ENCODE measurements around the gene PRIMA1. TPM values are rescaled to one million over a fixed set of nuclear protein-coding genes. Genes with fewer than 3 reads are reported as not detected.

PRIMA1 gene
- total and polyA plus RNA-seq, 7 experiments from 2014 or later, result not detected

DNA sequence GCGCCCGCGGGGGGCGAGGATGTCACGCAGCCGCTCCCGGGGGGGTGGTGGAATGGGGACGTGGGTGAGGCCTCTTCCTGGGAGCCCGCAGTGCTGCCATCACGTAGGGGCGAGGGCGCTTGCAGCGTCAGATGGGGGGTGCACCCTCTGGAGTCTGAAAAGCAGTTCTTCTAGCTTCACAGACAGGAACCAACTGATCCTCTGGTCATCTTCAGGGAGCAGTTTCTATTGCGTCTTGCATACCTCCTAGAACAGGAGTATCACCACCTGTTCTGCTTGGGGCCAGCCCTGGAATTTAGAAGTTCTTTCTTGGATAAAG, 36.9 kb upstream of the PRIMA1 start:
- H3K27me3 Mint-ChIP-seq, result peaks cover 0 to 21% (median 20%) of the 10 kb centered on the region in 5 donors
- POLR2A ChIA-PET, result no interaction called here
- H3K36me3 Mint-ChIP-seq, result no peaks in the 10 kb centered on the region
- no peak overlapping the region for H3K27ac Mint-ChIP-seq
- H3K9me3 Mint-ChIP-seq, result peaks cover 0 to 2% (median 0%) of the 10 kb centered on the region in 11 donors
- Histone ChIP-seq H3K36me3 (ENCODE audit: control insufficient read depth in 2 of 3, insufficient read depth in 3 of 3, low read length in 3 of 3) (no peaks in the 10 kb centered on the region), H3K27ac (ENCODE audit: low read depth, low read length) (no peak overlapping the region), H3K9me3 (ENCODE audit: control insufficient read depth in 2 of 3, low read length in 3 of 3) (no peaks in the 10 kb centered on the region), H3K4me3 (ENCODE audit: low read length) (no peak overlapping the region), H3K27me3 (ENCODE audit: control insufficient read depth in 2 of 2, insufficient read depth in 2 of 2, low read length in 2 of 2) (no peaks in the 10 kb centered on the region), H3K4me1 (ENCODE audit: control insufficient read depth in 2 of 2, insufficient read depth in 2 of 2, low read length in 2 of 2) (no peaks in the 10 kb centered on the region)
- ATAC-seq (no peak), DNase-seq (no peak)
- intact Hi-C loops (cut with micrococcal nuclease), result no loop called here
- CTCF ChIA-PET, result no interaction called here
- no peak overlapping the region for H3K4me3 Mint-ChIP-seq
- no peaks in the 10 kb centered on the region for H3K4me1 Mint-ChIP-seq

DNA sequence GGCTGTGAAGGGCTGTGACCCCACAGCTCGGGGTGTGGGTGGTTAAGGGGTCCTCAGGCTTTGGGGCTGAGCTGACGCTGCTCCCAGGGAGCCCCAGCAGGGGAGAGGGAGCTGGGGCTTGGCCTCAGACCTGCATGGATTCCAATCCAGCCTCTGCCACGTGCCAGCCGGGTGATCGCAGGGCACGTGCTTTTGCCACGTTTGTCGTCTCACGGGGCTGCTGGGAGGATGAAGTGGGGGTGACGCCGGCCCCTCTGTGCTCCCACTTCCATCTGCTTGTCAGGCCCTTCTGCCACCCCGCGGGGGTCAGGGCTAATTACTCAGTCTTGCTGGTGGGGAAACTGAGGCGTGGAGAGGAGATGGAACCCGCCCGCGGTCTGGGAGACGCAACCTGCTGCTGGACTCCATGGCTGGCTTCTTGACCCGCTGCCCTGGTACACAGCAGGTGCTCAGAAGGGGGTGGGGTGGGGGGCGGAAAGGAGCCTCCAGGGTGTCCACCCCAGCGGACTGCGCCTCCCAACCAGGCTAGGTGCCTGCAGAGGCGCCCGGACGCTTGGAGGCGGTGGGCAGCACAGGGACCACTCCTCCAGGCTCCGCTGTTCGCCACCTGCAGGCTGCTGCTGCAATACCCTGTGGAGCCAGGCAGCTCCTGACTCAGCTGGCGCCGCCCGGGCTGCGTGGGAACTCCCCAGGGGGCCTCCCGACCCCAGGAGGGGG, 36.4 kb upstream of the PRIMA1 start:
- Histone ChIP-seq H3K27ac (ENCODE audit: low read depth, low read length) (no peak overlapping the region), H3K27me3 (ENCODE audit: control insufficient read depth in 2 of 2, insufficient read depth in 2 of 2, low read length in 2 of 2) (no peaks in the 10 kb centered on the region), H3K4me3 (ENCODE audit: low read length) (no peak overlapping the region), H3K4me1 (ENCODE audit: control insufficient read depth in 2 of 2, insufficient read depth in 2 of 2, low read length in 2 of 2) (no peaks in the 10 kb centered on the region), H3K36me3 (ENCODE audit: control insufficient read depth in 2 of 3, insufficient read depth in 3 of 3, low read length in 3 of 3) (no peaks in the 10 kb centered on the region), H3K9me3 (ENCODE audit: control insufficient read depth in 2 of 3, low read length in 3 of 3) (no peaks in the 10 kb centered on the region)
- intact Hi-C loops (cut with micrococcal nuclease), result no loop called here
- H3K36me3 Mint-ChIP-seq, result no peaks in the 10 kb centered on the region
- peaks cover 0 to 2% (median 0%) of the 10 kb centered on the region in 11 donors for H3K9me3 Mint-ChIP-seq
- DNase-seq (no peak), ATAC-seq (no peak)
- CTCF ChIA-PET, result no interaction called here
- no peak overlapping the region for H3K27ac Mint-ChIP-seq
- H3K4me1 Mint-ChIP-seq, result no peaks in the 10 kb centered on the region
- POLR2A ChIA-PET, result no interaction called here
- H3K4me3 Mint-ChIP-seq, result no peak overlapping the region
- H3K27me3 Mint-ChIP-seq, result peaks cover 0 to 21% (median 20%) of the 10 kb centered on the region in 5 donors

DNA sequence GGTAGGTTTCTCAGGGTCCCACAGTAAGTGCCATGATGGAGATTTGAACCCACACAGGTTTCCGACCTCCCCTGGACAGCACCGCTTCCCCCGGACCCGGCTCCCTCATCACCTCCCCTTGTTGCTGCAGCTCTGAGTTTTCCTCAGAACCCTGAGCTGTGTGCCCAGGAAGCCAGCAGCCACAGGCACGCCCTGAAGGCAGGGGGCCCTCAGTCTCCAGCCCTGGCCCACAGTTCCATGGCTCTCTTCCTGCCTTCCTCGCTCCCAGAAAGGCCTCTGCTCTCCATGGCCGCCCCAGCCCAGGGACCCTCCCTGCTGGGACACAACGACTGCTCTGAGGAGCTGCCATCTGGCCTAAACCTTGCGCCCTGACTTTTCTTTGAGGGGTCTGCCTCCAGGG, 35.8 kb upstream of the PRIMA1 start:
- H3K27ac ChIP-seq (ENCODE audit: low read depth, low read length), result no peak overlapping the region
- ChIA-PET POLR2A (no interaction called here), CTCF (no interaction called here)
- intact Hi-C loops (cut with micrococcal nuclease), result no loop called here
- Mint-ChIP-seq H3K4me1 (no peaks in the 10 kb centered on the region), H3K4me3 (no peak overlapping the region), H3K36me3 (no peaks in the 10 kb centered on the region), H3K27me3 (peaks cover 0 to 24% (median 21%) of the 10 kb centered on the region in 5 donors), H3K9me3 (peaks cover 0 to 2% (median 0%) of the 10 kb centered on the region in 11 donors), H3K27ac (no peak overlapping the region)
- H3K36me3 ChIP-seq (ENCODE audit: control insufficient read depth in 2 of 3, insufficient read depth in 3 of 3, low read length in 3 of 3), result no peaks in the 10 kb centered on the region
- no peaks in the 10 kb centered on the region for H3K9me3 ChIP-seq (ENCODE audit: control insufficient read depth in 2 of 3, low read length in 3 of 3)
- no peaks in the 10 kb centered on the region for H3K4me1 ChIP-seq (ENCODE audit: control insufficient read depth in 2 of 2, insufficient read depth in 2 of 2, low read length in 2 of 2)
- H3K4me3 ChIP-seq (ENCODE audit: low read length), result no peak overlapping the region
- DNase-seq, result no peak
- no peaks in the 10 kb centered on the region for H3K27me3 ChIP-seq (ENCODE audit: control insufficient read depth in 2 of 2, insufficient read depth in 2 of 2, low read length in 2 of 2)
- ATAC-seq, result no peak

DNA sequence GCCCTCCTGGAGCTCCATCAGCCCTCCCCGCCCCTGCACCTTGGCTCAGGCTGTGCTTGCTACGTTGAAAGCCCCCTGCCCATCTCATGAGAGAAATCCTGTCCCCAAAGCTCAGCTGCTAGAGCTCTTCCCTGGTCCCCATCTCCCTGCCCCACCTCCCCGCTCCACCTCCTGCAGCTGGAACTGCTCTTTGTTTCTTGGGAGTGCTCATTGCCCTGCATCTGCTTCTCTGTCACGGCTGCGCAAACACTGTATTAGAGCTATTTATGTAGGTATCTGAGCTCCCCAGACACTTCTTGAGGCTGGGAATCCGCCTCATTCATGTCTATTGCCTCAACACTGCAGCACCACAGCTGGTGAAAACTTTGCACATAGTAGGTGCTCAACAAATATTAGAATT, 32.8 kb upstream of the PRIMA1 start:
- no peak overlapping the region for H3K4me3 Mint-ChIP-seq
- ChIA-PET CTCF (interaction anchor here (0.6 kb wide), 1 partner anchor 9 kb away, joined by 3 read pairs; no protein-coding TSS in a partner anchor), POLR2A (no interaction called here)
- H3K4me1 ChIP-seq (ENCODE audit: control insufficient read depth in 2 of 2, insufficient read depth in 2 of 2, low read length in 2 of 2), result no peaks in the 10 kb centered on the region
- DNase-seq (no peak), ATAC-seq (no peak)
- intact Hi-C loops (cut with micrococcal nuclease), result no loop called here
- no peak overlapping the region for H3K4me3 ChIP-seq (ENCODE audit: low read length)
- H3K27me3 ChIP-seq (ENCODE audit: control insufficient read depth in 2 of 2, insufficient read depth in 2 of 2, low read length in 2 of 2), result no peaks in the 10 kb centered on the region
- H3K9me3 Mint-ChIP-seq, result peaks cover 0 to 6% (median 0%) of the 10 kb centered on the region in 11 donors
- no peaks in the 10 kb centered on the region for H3K36me3 ChIP-seq (ENCODE audit: control insufficient read depth in 2 of 3, insufficient read depth in 3 of 3, low read length in 3 of 3)
- no peak overlapping the region for H3K27ac Mint-ChIP-seq
- no peak overlapping the region for H3K27ac ChIP-seq (ENCODE audit: low read depth, low read length)
- H3K9me3 ChIP-seq (ENCODE audit: control insufficient read depth in 2 of 3, low read length in 3 of 3), result no peaks in the 10 kb centered on the region
- H3K36me3 Mint-ChIP-seq, result no peaks in the 10 kb centered on the region
- H3K4me1 Mint-ChIP-seq, result no peaks in the 10 kb centered on the region
- peaks cover 0 to 26% (median 12%) of the 10 kb centered on the region in 5 donors for H3K27me3 Mint-ChIP-seq

DNA sequence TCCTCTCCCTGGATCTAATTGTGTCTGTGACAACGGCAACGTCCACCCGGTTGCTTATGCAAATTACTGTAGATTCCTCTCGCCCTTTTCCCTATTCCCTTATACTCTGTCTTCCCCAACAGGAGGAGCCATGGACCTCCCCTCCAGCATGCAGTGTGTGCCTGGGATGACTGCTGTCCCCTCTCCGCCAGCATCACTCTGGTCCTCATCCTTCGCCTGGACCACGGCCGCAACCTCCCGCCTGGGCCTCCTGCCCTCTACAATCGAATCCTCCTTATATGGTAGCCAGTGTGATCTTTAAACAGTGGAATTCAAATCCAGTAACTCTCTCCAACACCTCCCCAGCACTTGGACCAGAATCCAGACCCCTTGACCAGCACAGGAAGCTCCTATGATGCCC, 30.6 kb upstream of the PRIMA1 start:
- CTCF ChIA-PET, result no interaction called here
- H3K4me3 ChIP-seq (ENCODE audit: low read length), result no peak overlapping the region
- H3K36me3 ChIP-seq (ENCODE audit: control insufficient read depth in 2 of 3, insufficient read depth in 3 of 3, low read length in 3 of 3), result no peaks in the 10 kb centered on the region
- Mint-ChIP-seq H3K4me3 (no peak overlapping the region), H3K27ac (no peak overlapping the region), H3K27me3 (peaks cover 0 to 17% (median 7%) of the 10 kb centered on the region in 5 donors), H3K4me1 (no peaks in the 10 kb centered on the region), H3K9me3 (peaks cover 3 to 28% (median 11%) of the 10 kb centered on the region in 11 donors), H3K36me3 (no peaks in the 10 kb centered on the region)
- H3K27me3 ChIP-seq (ENCODE audit: control insufficient read depth in 2 of 2, insufficient read depth in 2 of 2, low read length in 2 of 2), result no peaks in the 10 kb centered on the region
- POLR2A ChIA-PET, result no interaction called here
- DNase-seq (no peak), ATAC-seq (no peak)
- intact Hi-C loops (cut with micrococcal nuclease), result no loop called here
- H3K9me3 ChIP-seq (ENCODE audit: control insufficient read depth in 2 of 3, low read length in 3 of 3), result no peaks in the 10 kb centered on the region
- H3K4me1 ChIP-seq (ENCODE audit: control insufficient read depth in 2 of 2, insufficient read depth in 2 of 2, low read length in 2 of 2), result no peaks in the 10 kb centered on the region
- H3K27ac ChIP-seq (ENCODE audit: low read depth, low read length), result no peak overlapping the region

DNA sequence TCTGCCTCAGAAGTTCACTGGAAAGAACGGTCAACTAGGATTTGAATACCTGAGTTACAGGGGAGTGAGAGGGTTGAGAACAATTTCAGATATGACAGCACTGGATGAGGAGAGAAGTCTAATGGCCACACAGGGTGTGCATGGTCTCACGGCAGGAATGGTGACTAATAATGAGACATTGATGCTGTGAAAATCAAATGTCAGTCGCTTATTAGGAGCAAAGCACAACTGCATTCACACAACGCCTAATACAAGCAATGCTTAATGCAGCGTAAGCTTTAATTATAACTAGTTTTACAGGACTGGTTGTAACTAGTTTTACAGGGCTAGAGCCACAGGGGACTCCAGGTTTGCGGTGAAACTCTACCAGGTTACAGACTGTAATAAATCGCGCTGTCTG, 23.4 kb upstream of the PRIMA1 start:
- Mint-ChIP-seq H3K9me3 (peaks cover 5 to 81% (median 24%) of the 10 kb centered on the region in 11 donors), H3K36me3 (peaks cover 0 to 2% (median 0%) of the 10 kb centered on the region in 5 donors), H3K27ac (no peak overlapping the region), H3K4me3 (no peak overlapping the region), H3K4me1 (peaks cover 0 to 6% (median 0%) of the 10 kb centered on the region in 7 donors), H3K27me3 (peaks cover 5 to 13% (median 11%) of the 10 kb centered on the region in 5 donors)
- intact Hi-C loops (cut with micrococcal nuclease), result no loop called here
- H3K36me3 ChIP-seq (ENCODE audit: control insufficient read depth in 2 of 3, insufficient read depth in 3 of 3, low read length in 3 of 3), result no peaks in the 10 kb centered on the region
- no peaks in the 10 kb centered on the region for H3K27me3 ChIP-seq (ENCODE audit: control insufficient read depth in 2 of 2, insufficient read depth in 2 of 2, low read length in 2 of 2)
- ChIA-PET POLR2A (no interaction called here), CTCF (no interaction called here)
- no peak overlapping the region for H3K4me3 ChIP-seq (ENCODE audit: low read length)
- ATAC-seq, result no peak
- no peaks in the 10 kb centered on the region for H3K4me1 ChIP-seq (ENCODE audit: control insufficient read depth in 2 of 2, insufficient read depth in 2 of 2, low read length in 2 of 2)
- DNase-seq, result no peak
- no peak overlapping the region for H3K27ac ChIP-seq (ENCODE audit: low read depth, low read length)
- H3K9me3 ChIP-seq (ENCODE audit: control insufficient read depth in 2 of 3, low read length in 3 of 3), result no peaks in the 10 kb centered on the region

DNA sequence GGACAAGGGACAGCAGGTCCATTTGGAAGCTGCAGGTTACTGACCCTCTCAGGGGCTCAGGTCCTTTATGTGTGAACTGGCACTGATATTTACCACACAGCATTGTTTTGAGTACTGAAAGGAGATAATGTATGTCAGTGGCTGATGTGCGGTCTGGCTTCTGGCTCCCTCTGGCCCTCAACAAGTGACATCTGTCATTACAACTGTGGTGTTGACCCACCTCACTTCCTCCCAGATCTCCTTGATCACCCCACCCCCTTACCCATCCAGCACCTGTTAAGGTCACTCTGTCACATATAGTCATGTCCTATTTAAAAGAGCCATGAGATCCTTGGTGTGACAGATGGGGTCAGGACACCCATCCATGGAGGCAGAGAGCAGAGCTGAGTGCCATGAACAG, 22.7 kb upstream of the PRIMA1 start:
- no peak overlapping the region for H3K27ac Mint-ChIP-seq
- POLR2A ChIA-PET, result no interaction called here
- Histone ChIP-seq H3K36me3 (ENCODE audit: control insufficient read depth in 2 of 3, insufficient read depth in 3 of 3, low read length in 3 of 3) (no peaks in the 10 kb centered on the region), H3K4me1 (ENCODE audit: control insufficient read depth in 2 of 2, insufficient read depth in 2 of 2, low read length in 2 of 2) (no peaks in the 10 kb centered on the region), H3K27me3 (ENCODE audit: control insufficient read depth in 2 of 2, insufficient read depth in 2 of 2, low read length in 2 of 2) (no peaks in the 10 kb centered on the region), H3K9me3 (ENCODE audit: control insufficient read depth in 2 of 3, low read length in 3 of 3) (no peaks in the 10 kb centered on the region), H3K27ac (ENCODE audit: low read depth, low read length) (no peak overlapping the region), H3K4me3 (ENCODE audit: low read length) (no peak overlapping the region)
- H3K9me3 Mint-ChIP-seq, result peaks cover 5 to 76% (median 24%) of the 10 kb centered on the region in 11 donors
- H3K27me3 Mint-ChIP-seq, result peaks cover 5 to 13% (median 11%) of the 10 kb centered on the region in 5 donors
- H3K4me3 Mint-ChIP-seq, result no peak overlapping the region
- intact Hi-C loops (cut with micrococcal nuclease), result no loop called here
- H3K4me1 Mint-ChIP-seq, result peaks cover 0 to 6% (median 0%) of the 10 kb centered on the region in 7 donors
- CTCF ChIA-PET, result no interaction called here
- DNase-seq (no peak), ATAC-seq (no peak)
- peaks cover 0 to 2% (median 0%) of the 10 kb centered on the region in 5 donors for H3K36me3 Mint-ChIP-seq

Data from naive thymus-derived CD4-positive, alpha-beta T cell (primary cell).